HL-60 (cell line): Measurements from ENCODE around the gene TSPAN13.

Experiments used
- CTCF ChIP-seq: IDR thresholded peaks from one replicate; pipeline ENCODE4 v1.5.1; 2011; ENCODE audit warnings: low read length, control low read depth, inconsistent platforms; ENCODE audit not compliant: insufficient read depth
- POLR2AphosphoS5 ChIP-seq: IDR thresholded peaks from 2 replicates; pipeline ENCODE4 v1.6.1; 2012; ENCODE audit warnings: low read depth
- TF ChIP-seq, protein P1 (sequence below): IDR thresholded peaks from 2 replicates; pipeline ENCODE4 v1.6.1; 2012; ENCODE audit warnings: low read depth; ENCODE audit not compliant: insufficient replicate concordance

DNA sequence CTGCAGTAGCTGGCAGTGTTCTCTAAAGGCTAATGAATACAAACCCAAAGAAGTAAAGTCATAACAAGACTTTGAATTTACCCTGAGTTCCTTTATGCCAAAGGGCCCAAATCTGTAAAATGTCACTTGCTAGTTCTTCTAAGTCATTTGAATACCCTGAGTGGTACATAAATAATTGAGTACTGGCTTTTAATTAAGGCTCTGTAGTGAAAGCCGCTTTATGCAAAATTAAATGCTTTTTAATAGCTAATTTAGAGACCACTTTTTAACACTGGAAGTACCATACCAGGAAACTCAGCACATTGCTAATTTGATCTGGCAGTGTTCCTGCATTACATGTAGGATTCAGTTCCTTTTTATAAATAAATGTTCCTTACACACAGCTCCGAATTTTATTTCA, 24.0 kb upstream of the TSPAN13 start:
- TF ChIP-seq, protein P1, sequence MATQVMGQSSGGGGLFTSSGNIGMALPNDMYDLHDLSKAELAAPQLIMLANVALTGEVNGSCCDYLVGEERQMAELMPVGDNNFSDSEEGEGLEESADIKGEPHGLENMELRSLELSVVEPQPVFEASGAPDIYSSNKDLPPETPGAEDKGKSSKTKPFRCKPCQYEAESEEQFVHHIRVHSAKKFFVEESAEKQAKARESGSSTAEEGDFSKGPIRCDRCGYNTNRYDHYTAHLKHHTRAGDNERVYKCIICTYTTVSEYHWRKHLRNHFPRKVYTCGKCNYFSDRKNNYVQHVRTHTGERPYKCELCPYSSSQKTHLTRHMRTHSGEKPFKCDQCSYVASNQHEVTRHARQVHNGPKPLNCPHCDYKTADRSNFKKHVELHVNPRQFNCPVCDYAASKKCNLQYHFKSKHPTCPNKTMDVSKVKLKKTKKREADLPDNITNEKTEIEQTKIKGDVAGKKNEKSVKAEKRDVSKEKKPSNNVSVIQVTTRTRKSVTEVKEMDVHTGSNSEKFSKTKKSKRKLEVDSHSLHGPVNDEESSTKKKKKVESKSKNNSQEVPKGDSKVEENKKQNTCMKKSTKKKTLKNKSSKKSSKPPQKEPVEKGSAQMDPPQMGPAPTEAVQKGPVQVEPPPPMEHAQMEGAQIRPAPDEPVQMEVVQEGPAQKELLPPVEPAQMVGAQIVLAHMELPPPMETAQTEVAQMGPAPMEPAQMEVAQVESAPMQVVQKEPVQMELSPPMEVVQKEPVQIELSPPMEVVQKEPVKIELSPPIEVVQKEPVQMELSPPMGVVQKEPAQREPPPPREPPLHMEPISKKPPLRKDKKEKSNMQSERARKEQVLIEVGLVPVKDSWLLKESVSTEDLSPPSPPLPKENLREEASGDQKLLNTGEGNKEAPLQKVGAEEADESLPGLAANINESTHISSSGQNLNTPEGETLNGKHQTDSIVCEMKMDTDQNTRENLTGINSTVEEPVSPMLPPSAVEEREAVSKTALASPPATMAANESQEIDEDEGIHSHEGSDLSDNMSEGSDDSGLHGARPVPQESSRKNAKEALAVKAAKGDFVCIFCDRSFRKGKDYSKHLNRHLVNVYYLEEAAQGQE = no peak
- no peak for TF ChIP-seq CTCF
- TF ChIP-seq POLR2AphosphoS5 = no peak
